ENCODE data around the gene NARS2. TPM values are rescaled to one million over a fixed set of nuclear protein-coding genes. Genes with fewer than 3 reads are reported as not detected.

Gene NARS2
- total RNA-seq, 1 experiment from 2014 or later, result 51.8 TPM

DNA sequence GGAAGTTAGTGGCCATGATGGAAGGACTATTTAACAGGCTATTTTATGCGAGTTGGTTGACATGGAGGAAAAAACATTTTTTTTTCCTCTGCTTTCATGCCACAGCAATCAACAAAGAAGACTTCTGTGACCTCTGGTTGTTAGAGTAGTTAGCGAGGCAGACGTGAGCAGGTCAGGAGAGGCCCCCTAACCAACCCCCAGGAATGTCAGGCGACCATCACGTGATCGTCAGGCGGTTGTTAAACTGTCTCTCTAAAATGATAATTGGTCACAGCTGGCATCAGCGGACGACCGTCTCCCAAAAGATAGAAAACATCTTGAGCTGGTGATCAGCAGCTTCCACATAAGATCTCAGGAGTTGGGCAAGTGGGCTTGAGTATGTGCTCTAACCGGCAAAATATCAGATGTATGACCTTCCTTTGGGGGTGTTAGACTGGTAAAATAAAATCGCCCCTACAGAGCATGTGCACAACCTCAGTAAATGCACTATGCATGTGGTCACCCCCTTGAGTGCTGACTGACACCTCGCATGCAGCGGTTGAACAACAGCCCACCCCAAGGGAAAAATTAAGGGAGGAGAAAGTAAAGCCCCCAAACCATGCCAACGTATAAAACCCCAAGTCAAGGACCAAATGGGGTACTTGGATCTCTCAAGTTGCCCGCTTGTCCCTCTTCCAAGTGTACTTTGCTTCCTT is 20.9 kb upstream of the NARS2 start:
- H3K4me3 ChIP-seq (ENCODE audit: insufficient read depth, low read depth, low read length), result no peak overlapping the region
- H3K27me3 ChIP-seq (ENCODE audit: control insufficient read depth, insufficient read depth, low read length), result no peaks in the 10 kb centered on the region
- no peaks in the 10 kb centered on the region for H3K36me3 ChIP-seq (replicated peaks; ENCODE audit: control insufficient read depth, insufficient read depth, low read length)
- DNase-seq, result no peak

DNA sequence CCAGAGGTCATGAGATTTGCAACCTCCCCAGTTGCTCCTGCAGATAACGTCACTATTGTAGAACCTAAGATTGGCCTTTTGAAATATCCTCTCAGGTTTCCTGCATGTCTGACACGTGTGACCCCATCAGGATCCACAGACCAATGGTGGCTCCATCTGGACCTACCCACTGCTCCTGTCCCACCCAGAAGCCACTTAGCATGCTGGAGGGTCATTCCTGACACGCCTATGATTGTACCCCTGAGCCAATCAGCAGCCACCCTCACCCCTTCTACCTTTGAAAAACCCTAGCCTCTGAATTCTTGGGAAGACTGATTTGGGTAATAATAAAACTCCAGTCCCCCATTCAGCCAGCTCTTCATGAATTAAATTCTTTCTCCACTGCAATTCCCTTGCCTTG is 20.1 kb upstream of the NARS2 start:
- Histone ChIP-seq H3K4me3 (ENCODE audit: insufficient read depth, low read depth, low read length) (no peak overlapping the region), H3K27me3 (ENCODE audit: control insufficient read depth, insufficient read depth, low read length) (no peaks in the 10 kb centered on the region), H3K36me3 (replicated peaks; ENCODE audit: control insufficient read depth, insufficient read depth, low read length) (no peaks in the 10 kb centered on the region)
- DNase-seq, result peak; percentile 16

DNA sequence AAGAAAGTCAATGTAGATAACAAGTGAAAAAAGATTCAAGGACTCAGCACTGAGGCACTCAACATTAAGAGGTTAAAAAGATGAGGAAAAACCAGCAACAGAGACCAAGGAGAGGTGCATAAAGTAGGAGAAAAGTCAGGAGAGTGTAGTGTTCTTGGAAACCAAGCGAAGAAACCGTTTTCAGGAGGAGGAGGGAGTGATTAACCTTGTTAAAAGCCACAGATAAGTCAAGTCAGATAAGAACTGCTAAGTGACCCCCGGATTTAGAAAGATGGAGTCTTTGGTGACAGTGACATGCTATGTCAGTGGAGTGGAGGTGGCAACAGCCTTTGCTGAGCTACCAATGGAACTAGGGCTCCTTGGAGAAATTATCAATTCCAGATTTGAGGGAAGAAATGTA is 13.9 kb upstream of the NARS2 start:
- no peak for DNase-seq
- Histone ChIP-seq H3K4me3 (ENCODE audit: insufficient read depth, low read depth, low read length) (no peak overlapping the region), H3K36me3 (replicated peaks; ENCODE audit: control insufficient read depth, insufficient read depth, low read length) (no peaks in the 10 kb centered on the region), H3K27me3 (ENCODE audit: control insufficient read depth, insufficient read depth, low read length) (no peaks in the 10 kb centered on the region)

DNA sequence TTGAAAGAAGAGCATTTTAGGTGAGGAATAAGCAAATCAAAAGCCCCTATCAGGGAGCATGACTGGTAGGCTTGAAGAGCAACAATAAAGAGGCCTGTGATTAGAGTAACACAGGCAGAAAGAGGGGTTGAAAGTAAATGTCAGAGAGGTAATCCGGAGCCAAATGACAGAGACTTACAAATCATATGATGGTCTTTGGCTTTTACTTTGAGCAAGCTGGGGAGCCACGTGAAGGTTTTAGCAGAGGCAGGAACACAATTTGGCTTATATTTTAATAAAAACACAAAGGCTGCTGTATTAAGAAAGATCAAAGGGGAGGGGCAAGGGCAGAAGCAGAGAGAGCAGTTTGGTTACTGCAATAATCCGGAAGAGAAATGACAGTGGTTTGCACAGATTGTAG is 12.8 kb upstream of the NARS2 start:
- Histone ChIP-seq H3K4me3 (ENCODE audit: insufficient read depth, low read depth, low read length) (no peak overlapping the region), H3K27me3 (ENCODE audit: control insufficient read depth, insufficient read depth, low read length) (no peaks in the 10 kb centered on the region), H3K36me3 (replicated peaks; ENCODE audit: control insufficient read depth, insufficient read depth, low read length) (no peaks in the 10 kb centered on the region)
- no peak for DNase-seq

DNA sequence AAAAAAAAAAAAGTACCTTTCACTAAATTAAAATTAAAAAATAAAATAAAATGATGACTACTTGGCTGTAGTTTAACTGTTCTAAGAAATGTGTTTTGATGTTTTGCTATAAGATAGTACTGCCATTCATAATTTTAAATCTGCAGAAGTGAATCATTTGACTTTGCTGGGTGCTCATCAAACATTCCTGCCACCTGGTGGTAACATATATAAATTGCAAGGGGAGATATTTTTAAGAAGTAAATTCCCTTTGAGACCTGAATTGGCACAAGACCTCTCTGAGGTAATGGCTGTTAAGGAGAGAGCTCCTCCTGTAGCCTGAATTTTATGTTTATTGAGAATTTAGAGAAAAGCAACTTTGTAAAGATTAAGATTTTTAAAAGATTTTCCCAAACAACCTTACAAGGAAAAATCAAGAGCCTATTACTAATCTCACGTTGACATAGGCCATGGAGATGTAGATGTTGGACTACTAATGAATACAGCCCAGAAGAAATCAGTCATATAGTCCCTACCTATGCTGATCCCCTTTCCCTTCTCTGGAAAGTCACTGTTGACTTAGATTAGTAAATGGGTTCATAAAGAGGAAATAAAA is 11.9 kb upstream of the NARS2 start:
- H3K4me3 ChIP-seq (ENCODE audit: insufficient read depth, low read depth, low read length), result no peak overlapping the region
- peak; percentile 12 for DNase-seq
- no peaks in the 10 kb centered on the region for H3K36me3 ChIP-seq (replicated peaks; ENCODE audit: control insufficient read depth, insufficient read depth, low read length)
- no peaks in the 10 kb centered on the region for H3K27me3 ChIP-seq (ENCODE audit: control insufficient read depth, insufficient read depth, low read length)

DNA sequence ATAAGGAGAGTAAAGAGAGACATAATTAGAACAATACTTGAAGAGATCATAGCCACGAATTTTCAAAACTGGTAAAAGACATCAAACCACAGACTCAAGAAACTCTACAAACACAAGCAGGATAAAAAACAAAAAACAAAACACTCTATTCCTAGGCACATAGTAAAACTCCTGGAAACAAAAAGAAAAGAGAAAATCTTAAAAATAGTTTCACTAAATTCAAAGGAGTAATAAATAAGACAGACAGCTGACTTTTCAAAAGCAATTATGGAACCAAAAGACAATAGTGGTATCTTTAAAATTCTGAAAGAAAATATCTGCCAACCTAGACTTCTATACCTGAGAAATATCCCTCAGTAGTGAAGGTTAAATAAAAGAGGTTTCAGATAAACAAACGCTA is 9.2 kb upstream of the NARS2 start:
- Histone ChIP-seq H3K36me3 (replicated peaks; ENCODE audit: control insufficient read depth, insufficient read depth, low read length) (no peaks in the 10 kb centered on the region), H3K27me3 (ENCODE audit: control insufficient read depth, insufficient read depth, low read length) (no peaks in the 10 kb centered on the region), H3K4me3 (ENCODE audit: insufficient read depth, low read depth, low read length) (no peak overlapping the region)
- DNase-seq, result no peak

DNA sequence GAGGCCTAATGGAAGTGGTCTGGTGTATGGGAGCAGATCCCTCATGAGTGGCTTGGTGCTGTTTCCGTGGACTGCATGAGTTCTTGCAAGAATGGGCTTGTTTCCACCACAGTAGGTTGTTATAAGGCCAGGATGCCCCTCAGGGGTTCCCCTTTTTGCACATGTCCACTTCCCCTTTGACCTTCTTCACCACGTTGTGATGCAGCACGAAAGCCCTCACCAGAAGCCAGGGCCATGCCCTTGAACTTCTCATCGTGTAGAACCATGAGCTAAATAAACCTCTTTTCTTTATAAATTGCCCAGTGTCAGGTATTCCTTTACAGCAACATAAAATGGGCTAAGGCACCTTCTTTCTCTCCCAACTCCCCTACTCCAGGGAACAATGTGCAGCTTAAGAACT is 2.8 kb upstream of the NARS2 start:
- DNase-seq, result no peak
- no peaks in the 10 kb centered on the region for H3K27me3 ChIP-seq (ENCODE audit: control insufficient read depth, insufficient read depth, low read length)
- no peak overlapping the region for H3K4me3 ChIP-seq (ENCODE audit: insufficient read depth, low read depth, low read length)
- H3K36me3 ChIP-seq (replicated peaks; ENCODE audit: control insufficient read depth, insufficient read depth, low read length), result no peaks in the 10 kb centered on the region

DNA sequence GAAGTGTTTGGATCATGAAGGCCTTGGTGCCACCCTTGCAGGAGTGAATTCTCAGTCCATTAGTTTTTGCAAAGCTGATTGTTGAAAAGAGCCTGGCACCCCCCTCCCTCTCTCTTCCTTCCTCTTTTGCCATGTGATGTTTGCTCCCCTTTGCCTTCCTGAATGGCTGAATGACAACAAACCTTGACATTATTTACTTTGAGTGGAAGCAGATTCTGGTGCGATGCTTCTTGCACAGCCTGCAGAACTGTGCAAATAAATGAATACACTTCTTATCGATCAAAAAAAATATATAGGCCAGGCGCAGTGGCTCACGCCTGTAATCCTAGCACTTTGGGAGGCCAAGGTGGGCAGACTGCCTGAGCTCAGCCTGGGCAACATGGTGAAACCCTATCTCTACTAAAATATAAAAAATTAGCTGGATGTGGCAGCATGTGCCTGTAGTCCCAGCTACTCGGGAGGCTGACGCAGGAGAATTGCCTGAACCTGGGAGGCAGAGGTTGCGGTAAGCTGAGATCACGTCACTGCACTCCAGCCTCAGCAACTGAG is 2.0 kb upstream of the NARS2 start:
- Histone ChIP-seq H3K27me3 (ENCODE audit: control insufficient read depth, insufficient read depth, low read length) (no peaks in the 10 kb centered on the region), H3K4me3 (ENCODE audit: insufficient read depth, low read depth, low read length) (no peak overlapping the region), H3K36me3 (replicated peaks; ENCODE audit: control insufficient read depth, insufficient read depth, low read length) (no peaks in the 10 kb centered on the region)
- DNase-seq, result no peak

DNA sequence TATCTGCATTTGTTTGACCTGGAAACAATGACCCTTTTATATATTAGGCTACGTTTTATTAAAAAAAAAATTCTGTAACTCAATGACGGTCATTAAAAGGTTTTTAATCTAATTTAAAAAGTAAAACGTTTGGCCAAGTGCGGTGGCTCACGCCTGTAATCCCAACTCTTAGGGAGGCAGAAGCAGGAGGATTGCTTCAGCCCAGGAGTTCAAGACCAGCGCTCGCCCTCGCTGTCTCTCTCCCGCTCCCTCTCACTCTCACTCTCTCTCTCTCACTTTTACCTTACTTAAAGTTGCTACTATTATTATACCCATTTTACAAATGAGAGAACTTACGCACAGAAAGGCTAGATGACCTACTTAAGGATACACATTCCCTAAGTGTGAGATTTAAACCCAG is 814 bp upstream of the NARS2 start:
- H3K36me3 ChIP-seq (replicated peaks; ENCODE audit: control insufficient read depth, insufficient read depth, low read length), result peaks cover 4% of the 10 kb centered on the region
- no peak for DNase-seq
- H3K4me3 ChIP-seq (ENCODE audit: insufficient read depth, low read depth, low read length), result peak overlapping the region; percentile 95
- H3K27me3 ChIP-seq (ENCODE audit: control insufficient read depth, insufficient read depth, low read length), result no peaks in the 10 kb centered on the region

DNA sequence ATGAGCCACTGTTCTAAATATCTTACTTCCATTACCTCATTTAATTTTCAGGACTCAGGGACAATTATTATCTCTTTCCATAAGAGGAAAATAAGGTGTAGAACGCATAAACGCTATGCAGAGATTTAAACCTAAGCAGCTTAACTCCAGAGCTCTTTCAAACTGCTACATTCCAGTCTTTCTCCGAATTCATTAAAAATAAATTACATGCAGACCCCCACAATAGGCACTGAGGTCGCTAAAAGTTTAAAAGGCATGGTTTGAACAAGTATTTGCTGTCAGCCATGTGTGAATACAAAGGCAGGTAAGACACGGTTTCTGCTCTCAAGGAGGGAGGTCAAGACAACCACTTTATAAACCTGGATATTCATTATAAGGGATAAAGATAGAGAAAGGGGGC is 983 bp downstream of the NARS2 start:
- DNase-seq, result no peak
- Histone ChIP-seq H3K36me3 (replicated peaks; ENCODE audit: control insufficient read depth, insufficient read depth, low read length) (peaks cover 4% of the 10 kb centered on the region), H3K4me3 (ENCODE audit: insufficient read depth, low read depth, low read length) (peak overlapping the region; percentile 95), H3K27me3 (ENCODE audit: control insufficient read depth, insufficient read depth, low read length) (no peaks in the 10 kb centered on the region)

DNA sequence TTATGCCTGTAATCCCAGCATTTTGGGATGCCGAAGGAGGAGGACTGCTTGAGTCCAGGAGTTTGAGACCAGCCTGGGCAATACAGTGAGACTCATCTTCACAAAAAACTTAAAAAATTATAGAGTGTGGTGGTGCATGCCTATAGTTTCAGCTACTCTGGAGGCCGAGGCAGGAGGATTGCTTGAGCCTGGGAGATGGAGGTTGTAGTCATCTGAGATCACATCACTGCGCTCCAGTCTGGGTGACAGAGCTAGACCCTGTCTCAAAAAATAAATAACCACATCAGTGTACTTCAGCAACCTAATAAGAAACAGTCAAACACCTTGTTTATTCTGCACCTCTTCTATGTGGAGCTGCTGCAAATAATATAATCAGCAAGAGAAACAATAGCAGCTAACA is 1.4 kb downstream of the NARS2 start:
- Histone ChIP-seq H3K4me3 (ENCODE audit: insufficient read depth, low read depth, low read length) (no peak overlapping the region), H3K36me3 (replicated peaks; ENCODE audit: control insufficient read depth, insufficient read depth, low read length) (peaks cover 4% of the 10 kb centered on the region), H3K27me3 (ENCODE audit: control insufficient read depth, insufficient read depth, low read length) (no peaks in the 10 kb centered on the region)
- DNase-seq, result no peak

DNA sequence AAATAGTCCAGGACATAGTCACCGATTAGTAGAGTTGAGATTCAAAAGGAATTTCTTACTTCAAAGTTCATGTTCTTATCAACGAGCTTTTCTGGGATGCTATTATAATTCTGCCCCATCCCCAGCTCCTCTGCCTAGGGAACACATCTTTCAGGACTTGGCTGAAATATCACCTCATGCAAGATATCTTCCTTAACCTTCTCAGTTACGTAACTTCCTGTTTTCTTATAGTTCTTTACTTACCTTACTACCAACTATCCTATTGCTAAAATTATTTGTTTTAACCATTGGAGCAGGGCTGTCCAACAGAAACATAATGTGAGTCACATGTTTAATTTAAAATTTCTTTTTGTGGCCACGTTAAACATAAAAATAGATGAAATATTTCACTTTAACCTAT is 2.3 kb downstream of the NARS2 start:
- Histone ChIP-seq H3K36me3 (replicated peaks; ENCODE audit: control insufficient read depth, insufficient read depth, low read length) (peaks cover 8% of the 10 kb centered on the region), H3K4me3 (ENCODE audit: insufficient read depth, low read depth, low read length) (no peak overlapping the region), H3K27me3 (ENCODE audit: control insufficient read depth, insufficient read depth, low read length) (no peaks in the 10 kb centered on the region)
- no peak for DNase-seq

DNA sequence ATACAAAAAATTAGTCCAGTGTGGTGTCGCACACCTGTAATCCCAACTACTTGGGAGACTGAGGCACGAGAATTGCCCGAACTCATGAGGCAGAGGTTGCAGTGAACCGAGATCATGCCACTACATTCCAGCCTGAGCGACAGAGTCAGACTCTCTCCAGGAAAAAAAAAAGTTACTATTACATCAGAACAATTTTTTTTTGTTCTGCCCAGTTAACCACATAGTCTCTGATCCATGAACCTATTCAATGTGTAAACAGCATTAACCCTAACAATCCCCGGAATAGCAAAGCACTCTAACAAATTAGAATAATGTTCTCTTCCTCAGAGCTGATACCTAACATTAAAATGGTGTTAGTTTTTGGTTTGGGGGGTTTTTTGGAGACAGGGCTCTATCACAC is 4.6 kb downstream of the NARS2 start:
- peaks cover 12% of the 10 kb centered on the region for H3K36me3 ChIP-seq (replicated peaks; ENCODE audit: control insufficient read depth, insufficient read depth, low read length)
- DNase-seq, result no peak

DNA sequence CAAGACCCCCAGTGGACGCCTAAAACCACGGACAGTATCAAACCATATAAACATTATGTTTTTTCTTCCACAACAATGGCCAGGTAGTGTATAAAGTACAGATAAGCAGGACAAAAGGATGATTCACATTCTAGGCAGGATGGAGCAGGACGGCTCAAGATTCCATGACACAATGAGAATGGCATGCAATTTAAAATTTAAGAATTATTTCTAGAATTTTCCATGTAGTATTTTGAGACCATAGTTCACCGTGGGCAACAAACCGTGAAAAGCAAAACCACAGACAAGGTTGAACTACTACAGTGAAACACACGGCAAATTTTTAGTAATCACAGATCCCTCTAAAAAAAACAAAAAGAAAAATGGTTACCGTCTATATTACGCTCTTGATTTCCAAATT is 7.5 kb downstream of the NARS2 start:
- Histone ChIP-seq H3K36me3 (replicated peaks; ENCODE audit: control insufficient read depth, insufficient read depth, low read length) (peaks cover 12% of the 10 kb centered on the region), H3K27me3 (ENCODE audit: control insufficient read depth, insufficient read depth, low read length) (no peaks in the 10 kb centered on the region), H3K4me3 (ENCODE audit: insufficient read depth, low read depth, low read length) (no peak overlapping the region)
- DNase-seq, result no peak

More for the DNA sequence above, 4.6 kb downstream of the NARS2 start:
- Histone ChIP-seq H3K4me3 (ENCODE audit: insufficient read depth, low read depth, low read length) (no peak overlapping the region), H3K27me3 (ENCODE audit: control insufficient read depth, insufficient read depth, low read length) (no peaks in the 10 kb centered on the region)

All from H7 (cell line).